Thymus (tissue), 11 donors: ENCODE data around the gene FTO. TPM values are rescaled to one million over a fixed set of nuclear protein-coding genes. Genes with fewer than 3 reads are reported as not detected.

Experiments used
- DNase-seq, 9 donors: peaks; one replicate each; pipeline ENCODE4 v3.0.0-alpha.2; 2013; ENCODE audit warnings: low spot score in 9 of 9, low read depth in 6 of 9, missing footprints in 1 of 9
- H3K27ac ChIP-seq, 2 donors: one replicate each; pipeline ENCODE4 v1.5.1; 2013; ENCODE audit warnings: control low read depth in 1 of 2, low read depth in 1 of 2, low read length in 1 of 2, mild to moderate bottlenecking in 1 of 2, moderate library complexity in 1 of 2
- H3K27me3 ChIP-seq, 2 donors: one replicate each; pipeline ENCODE4 v1.5.1; 2013; ENCODE audit warnings: low read length in 1 of 2; ENCODE audit not compliant: control insufficient read depth in 2 of 2, insufficient read depth in 1 of 2
- H3K36me3 ChIP-seq, 2 donors: one replicate each; pipeline ENCODE4 v1.5.1; 2013; ENCODE audit warnings: low read length in 1 of 2, mild to moderate bottlenecking in 1 of 2, moderate library complexity in 1 of 2; ENCODE audit not compliant: control insufficient read depth in 2 of 2, insufficient read depth in 2 of 2
- H3K4me1 ChIP-seq, 2 donors: one replicate each; pipeline ENCODE4 v1.5.1; 2013; ENCODE audit warnings: low read length in 2 of 2; ENCODE audit not compliant: control insufficient read depth in 2 of 2, insufficient read depth in 2 of 2
- H3K4me3 ChIP-seq, 2 donors: one replicate each; pipeline ENCODE4 v1.5.1; 2013; ENCODE audit warnings: low read length in 2 of 2, control low read depth in 1 of 2, mild to moderate bottlenecking in 1 of 2
- H3K9me3 ChIP-seq, 2 donors: one replicate each; pipeline ENCODE4 v1.5.1; 2013; ENCODE audit warnings: low read length in 1 of 2, mild to moderate bottlenecking in 1 of 2; ENCODE audit not compliant: control insufficient read depth in 2 of 2, insufficient read depth in 1 of 2
- WGBS: extraction: QIAGEN DNeasy Blood & Tissue Kit; methylation state at CpG from one replicate; pipeline ENCODE4 v1.1.7; 2013; 5-methylcytosine and 5-hydroxymethylcytosine counted together
- polyA plus RNA-seq: library from polyadenylated mRNA; stranded (reverse); fragments of 200-250 nt; gene quantifications from one replicate; pipeline ENCODE4 v1.2.3, GENCODE V29; 2013
- total RNA-seq: library from RNA; stranded (reverse); fragments of 120-200 nt; gene quantifications from one replicate; pipeline ENCODE4 v1.2.4, GENCODE V29; 2013
- donor health status: healthy.

Gene FTO
- total and polyA plus RNA-seq, 2 donors, result 13.7 to 34.5 TPM

- Histone ChIP-seq H3K9me3 (no peaks in the 10 kb centered on the region), H3K27me3 (no peaks in the 10 kb centered on the region), H3K27ac (no peak overlapping the region), H3K4me1 (peaks cover 0 to 9% of the 10 kb centered on the region in 2 donors), H3K36me3 (no peaks in the 10 kb centered on the region), H3K4me3 (no peak overlapping the region)
- DNase-seq, result no peak
- 97% methylated on average over 4 of the region's 4 CpGs for WGBS
Observed at GRCh38 chr16:54148974-54149373, 445.0 kb downstream of the FTO start.

- H3K27ac ChIP-seq, result no peak overlapping the region
- H3K4me3 ChIP-seq, result no peak overlapping the region
- H3K27me3 ChIP-seq, result no peaks in the 10 kb centered on the region
- no peak for DNase-seq
- H3K36me3 ChIP-seq, result no peaks in the 10 kb centered on the region
- WGBS, result 96% methylated on average over 12 of the region's 12 CpGs
- H3K9me3 ChIP-seq, result no peaks in the 10 kb centered on the region
- peaks cover 0 to under 1% of the 10 kb centered on the region in 2 donors for H3K4me1 ChIP-seq
Observed at GRCh38 chr16:54150861-54151260, 446.9 kb downstream of the FTO start.

GRCh38 chr16:54152362-54153239 is 448.6 kb downstream of the FTO start:
- DNase-seq, result no peak
- no peak overlapping the region for H3K27ac ChIP-seq
- no peaks in the 10 kb centered on the region for H3K27me3 ChIP-seq
- H3K36me3 ChIP-seq, result no peaks in the 10 kb centered on the region
- WGBS, result 96% methylated on average over 19 of the region's 19 CpGs
- peaks cover 0 to 3% of the 10 kb centered on the region in 2 donors for H3K4me1 ChIP-seq
- no peaks in the 10 kb centered on the region for H3K9me3 ChIP-seq
- no peak overlapping the region for H3K4me3 ChIP-seq

GRCh38 chr16:54153240-54153934 is 449.4 kb downstream of the FTO start:
- 96% methylated on average over 12 of the region's 12 CpGs for WGBS
- H3K4me3 ChIP-seq, result no peak overlapping the region
- no peak for DNase-seq
- peaks cover 0 to 3% of the 10 kb centered on the region in 2 donors for H3K4me1 ChIP-seq
- no peak overlapping the region for H3K27ac ChIP-seq
- H3K9me3 ChIP-seq, result no peaks in the 10 kb centered on the region
- no peaks in the 10 kb centered on the region for H3K36me3 ChIP-seq
- H3K27me3 ChIP-seq, result no peaks in the 10 kb centered on the region

GRCh38 chr16:54156349-54156748 is 452.4 kb downstream of the FTO start:
- 98% methylated on average over 1 of the region's 1 CpG for WGBS
- Histone ChIP-seq H3K27me3 (no peaks in the 10 kb centered on the region), H3K36me3 (no peaks in the 10 kb centered on the region), H3K4me1 (peaks cover 0 to 6% of the 10 kb centered on the region in 2 donors), H3K4me3 (no peak overlapping the region), H3K27ac (no peak overlapping the region), H3K9me3 (no peaks in the 10 kb centered on the region)
- no peak for DNase-seq

GRCh38 chr16:54158986-54159385 is 455.0 kb downstream of the FTO start:
- no peaks in the 10 kb centered on the region for H3K9me3 ChIP-seq
- no peak overlapping the region for H3K4me3 ChIP-seq
- WGBS, result 97% methylated on average over 4 of the region's 4 CpGs
- H3K4me1 ChIP-seq, result peaks cover 0 to 12% of the 10 kb centered on the region in 2 donors
- no peaks in the 10 kb centered on the region for H3K36me3 ChIP-seq
- no peaks in the 10 kb centered on the region for H3K27me3 ChIP-seq
- no peak for DNase-seq
- H3K27ac ChIP-seq, result no peak overlapping the region

GRCh38 chr16:54159490-54160080 is 455.6 kb downstream of the FTO start:
- Histone ChIP-seq H3K4me3 (no peak overlapping the region), H3K27me3 (no peaks in the 10 kb centered on the region), H3K36me3 (no peaks in the 10 kb centered on the region), H3K4me1 (peaks cover 0 to 12% of the 10 kb centered on the region in 2 donors), H3K27ac (no peak overlapping the region), H3K9me3 (no peaks in the 10 kb centered on the region)
- no peak for DNase-seq
- 92% methylated on average over 6 of the region's 6 CpGs for WGBS

GRCh38 chr16:54160252-54160860 is 456.4 kb downstream of the FTO start:
- Histone ChIP-seq H3K4me1 (peaks cover 0 to 12% of the 10 kb centered on the region in 2 donors), H3K27ac (no peak overlapping the region), H3K9me3 (no peaks in the 10 kb centered on the region), H3K27me3 (no peaks in the 10 kb centered on the region), H3K36me3 (no peaks in the 10 kb centered on the region), H3K4me3 (no peak overlapping the region)
- DNase-seq, result no peak
- 95% methylated on average over 7 of the region's 7 CpGs for WGBS
